Astrocyte (in vitro differentiated cells and primary cell): ENCODE data around the gene POLR3C. TPM values are rescaled to one million over a fixed set of nuclear protein-coding genes. Genes with fewer than 3 reads are reported as not detected.

Experiments
- DNase-seq: peaks from one replicate; pipeline ENCODE4 v3.0.0-alpha.2; 2010; ENCODE audit warnings: low read depth
- FAIRE-seq: peaks from 2 replicates; lab custom pipeline; 2011; peaks lifted over from hg19 to GRCh38; lab: Jason Lieb, UNC
- H2AFZ ChIP-seq: 2 replicates; pipeline ENCODE4 v1.6.0; 2012; ENCODE audit warnings: low read depth, low read length, inconsistent platforms
- H3K27ac ChIP-seq: 2 replicates; pipeline ENCODE4 v1.5.1; 2011; ENCODE audit warnings: low read depth, low read length, inconsistent platforms
- H3K27me3 ChIP-seq: 2 replicates; pipeline ENCODE4 v1.6.0; 2011; ENCODE audit warnings: low read length, inconsistent platforms; ENCODE audit not compliant: insufficient read depth
- H3K36me3 ChIP-seq: 2 replicates; pipeline ENCODE4 v1.5.1; 2011; ENCODE audit warnings: low read length, inconsistent platforms; ENCODE audit not compliant: insufficient read depth
- H3K4me1 ChIP-seq: 2 replicates; pipeline ENCODE4 v1.5.1; 2011; ENCODE audit warnings: low read length, inconsistent platforms; ENCODE audit not compliant: insufficient read depth
- H3K4me2 ChIP-seq: 2 replicates; pipeline ENCODE4 v1.6.0; 2012; ENCODE audit warnings: low read length, inconsistent platforms
- H3K4me3 ChIP-seq: 2 replicates; pipeline ENCODE4 v1.5.1; 2011; ENCODE audit warnings: low read depth, mild to moderate bottlenecking, low read length, inconsistent platforms; ENCODE audit not compliant: insufficient read depth
- H3K79me2 ChIP-seq: 2 replicates; pipeline ENCODE4 v1.6.0; 2012; ENCODE audit warnings: mild to moderate bottlenecking, low read length, inconsistent platforms; ENCODE audit not compliant: insufficient read depth
- H3K9ac ChIP-seq: 2 replicates; pipeline ENCODE4 v1.6.0; 2012; ENCODE audit warnings: mild to moderate bottlenecking, low read length, inconsistent platforms
- H3K9me3 ChIP-seq: 2 replicates; pipeline ENCODE4 v1.5.1; 2012; ENCODE audit warnings: low read depth, mild to moderate bottlenecking, low read length, inconsistent platforms; ENCODE audit not compliant: insufficient read depth
- H4K20me1 ChIP-seq: 2 replicates; pipeline ENCODE4 v1.6.0; 2012; ENCODE audit warnings: low read length, inconsistent platforms; ENCODE audit not compliant: insufficient read depth
- H3K27ac Mint-ChIP-seq: one replicate; pipeline ENCODE4 v1.8.0; 2021; ENCODE audit warnings: mild to moderate bottlenecking, mixed read lengths; ENCODE audit not compliant: unreplicated experiment
- H3K27me3 Mint-ChIP-seq: one replicate; pipeline ENCODE4 v1.8.0; 2021; ENCODE audit warnings: low read depth, mixed read lengths; ENCODE audit not compliant: unreplicated experiment
- H3K36me3 Mint-ChIP-seq: one replicate; pipeline ENCODE4 v1.8.0; 2021; ENCODE audit warnings: low read depth, mixed read lengths; ENCODE audit not compliant: unreplicated experiment
- H3K4me1 Mint-ChIP-seq: one replicate; pipeline ENCODE4 v1.8.0; 2021; ENCODE audit warnings: low read depth, mixed read lengths; ENCODE audit not compliant: unreplicated experiment
- H3K4me3 Mint-ChIP-seq: one replicate; pipeline ENCODE4 v1.8.0; 2021; ENCODE audit warnings: mild to moderate bottlenecking, moderate library complexity, mixed read lengths; ENCODE audit not compliant: unreplicated experiment
- H3K9me3 Mint-ChIP-seq: one replicate; pipeline ENCODE4 v1.8.0; 2021; ENCODE audit warnings: mild to moderate bottlenecking, mixed read lengths; ENCODE audit not compliant: unreplicated experiment
- EZH2 ChIP-seq: IDR thresholded peaks from 2 replicates; pipeline ENCODE4 v1.6.1; 2012; ENCODE audit warnings: mild to moderate bottlenecking, low read length, inconsistent platforms; ENCODE audit not compliant: insufficient read depth
- total RNA-seq: library from RNA; stranded (reverse); gene quantifications from 2 replicates; pipeline ENCODE4 v1.2.1, GENCODE V29; 2021
- TF ChIP-seq, protein P1 (sequence below): IDR thresholded peaks from 2 replicates; pipeline ENCODE4 v1.5.1; 2011; ENCODE audit warnings: low read depth, mild to moderate bottlenecking, inconsistent platforms, low read length, moderate library complexity; ENCODE audit not compliant: insufficient read depth

The POLR3C gene
- total RNA-seq, 1 donor from 2014 or later: 43.3 TPM

DNA sequence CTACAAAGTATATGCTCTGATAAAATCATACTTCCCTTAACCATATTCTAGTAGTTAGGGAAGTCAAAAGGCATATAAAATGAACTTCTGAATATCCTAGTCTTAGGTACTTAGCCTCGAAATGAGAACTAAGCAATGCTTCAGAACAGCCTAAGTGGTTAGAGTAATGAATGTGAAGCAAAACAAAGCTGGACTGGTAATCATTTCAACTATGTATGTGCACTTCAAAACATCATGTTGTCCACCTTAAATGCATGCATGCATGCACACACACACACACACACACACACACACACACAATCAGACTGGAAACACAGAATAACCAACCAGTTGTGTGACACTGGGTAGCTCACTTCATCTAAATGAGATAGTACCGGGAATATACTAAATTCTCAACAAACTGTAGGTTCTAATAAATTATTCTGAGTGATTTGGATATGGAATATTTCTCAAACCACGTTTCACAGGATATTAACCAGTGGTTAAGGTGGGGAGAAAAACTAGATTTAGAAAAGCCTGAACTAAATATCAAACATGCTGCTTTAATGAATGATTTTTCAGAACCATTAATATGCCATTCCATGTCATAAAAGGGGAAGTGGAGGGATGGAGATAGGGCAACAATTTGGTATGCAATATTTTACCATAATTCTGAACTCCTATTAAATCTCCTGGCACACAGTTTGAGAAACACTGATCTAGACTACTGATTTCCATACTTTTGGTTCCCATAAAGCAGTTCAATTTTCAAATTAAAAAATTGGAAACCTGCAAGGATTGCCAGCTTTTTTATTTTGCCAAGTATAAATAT is 19.6 kb upstream of the POLR3C start:
- Mint-ChIP-seq H3K9me3 (no peaks in the 10 kb centered on the region), H3K4me1 (peaks cover 29% of the 10 kb centered on the region), H3K27ac (no peak overlapping the region), H3K27me3 (no peaks in the 10 kb centered on the region), H3K4me3 (no peak overlapping the region), H3K36me3 (peaks cover 4% of the 10 kb centered on the region)
- Histone ChIP-seq H3K79me2 (peaks cover 97% of the 10 kb centered on the region), H3K36me3 (no peaks in the 10 kb centered on the region), H3K4me3 (no peak overlapping the region), H3K4me2 (no peak overlapping the region), H3K27ac (no peak overlapping the region), H3K9me3 (no peaks in the 10 kb centered on the region), H3K4me1 (peaks cover 8% of the 10 kb centered on the region), H3K27me3 (no peaks in the 10 kb centered on the region), H3K9ac (no peak overlapping the region), H4K20me1 (peaks cover 79% of the 10 kb centered on the region), H2AFZ (no peak overlapping the region)
- TF ChIP-seq, protein P1, sequence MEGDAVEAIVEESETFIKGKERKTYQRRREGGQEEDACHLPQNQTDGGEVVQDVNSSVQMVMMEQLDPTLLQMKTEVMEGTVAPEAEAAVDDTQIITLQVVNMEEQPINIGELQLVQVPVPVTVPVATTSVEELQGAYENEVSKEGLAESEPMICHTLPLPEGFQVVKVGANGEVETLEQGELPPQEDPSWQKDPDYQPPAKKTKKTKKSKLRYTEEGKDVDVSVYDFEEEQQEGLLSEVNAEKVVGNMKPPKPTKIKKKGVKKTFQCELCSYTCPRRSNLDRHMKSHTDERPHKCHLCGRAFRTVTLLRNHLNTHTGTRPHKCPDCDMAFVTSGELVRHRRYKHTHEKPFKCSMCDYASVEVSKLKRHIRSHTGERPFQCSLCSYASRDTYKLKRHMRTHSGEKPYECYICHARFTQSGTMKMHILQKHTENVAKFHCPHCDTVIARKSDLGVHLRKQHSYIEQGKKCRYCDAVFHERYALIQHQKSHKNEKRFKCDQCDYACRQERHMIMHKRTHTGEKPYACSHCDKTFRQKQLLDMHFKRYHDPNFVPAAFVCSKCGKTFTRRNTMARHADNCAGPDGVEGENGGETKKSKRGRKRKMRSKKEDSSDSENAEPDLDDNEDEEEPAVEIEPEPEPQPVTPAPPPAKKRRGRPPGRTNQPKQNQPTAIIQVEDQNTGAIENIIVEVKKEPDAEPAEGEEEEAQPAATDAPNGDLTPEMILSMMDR: no peak
- peak; percentile 32 for FAIRE-seq
- peak; percentile 41 for DNase-seq

DNA sequence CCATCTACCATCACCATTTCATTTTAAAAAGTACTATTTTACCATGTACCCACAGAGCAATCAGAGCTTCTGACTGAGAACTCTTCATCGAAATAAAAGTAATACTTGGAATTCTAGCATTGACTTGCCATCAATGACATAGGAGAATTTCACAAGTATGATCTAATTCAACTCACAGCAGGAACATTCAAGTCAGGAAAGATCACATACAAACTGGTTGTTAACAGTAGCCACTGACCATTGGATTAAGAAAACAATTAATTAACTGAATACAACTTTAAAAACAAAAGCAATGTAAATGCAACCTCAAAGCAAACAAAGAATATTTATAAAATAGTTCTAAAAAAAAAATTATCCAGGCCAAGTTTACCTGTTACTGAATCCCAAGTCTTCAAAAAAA is 18.9 kb upstream of the POLR3C start:
- H3K9ac ChIP-seq: no peak overlapping the region
- no peak overlapping the region for H3K4me2 ChIP-seq
- H3K9me3 ChIP-seq: no peaks in the 10 kb centered on the region
- no peak overlapping the region for H3K27ac Mint-ChIP-seq
- no peaks in the 10 kb centered on the region for H3K27me3 Mint-ChIP-seq
- H2AFZ ChIP-seq: no peak overlapping the region
- H3K79me2 ChIP-seq: peaks cover 91% of the 10 kb centered on the region
- H3K9me3 Mint-ChIP-seq: no peaks in the 10 kb centered on the region
- H3K36me3 Mint-ChIP-seq: peaks cover 1% of the 10 kb centered on the region
- H3K4me1 Mint-ChIP-seq: peaks cover 29% of the 10 kb centered on the region
- H4K20me1 ChIP-seq: peaks cover 73% of the 10 kb centered on the region
- DNase-seq (no peak), FAIRE-seq (no peak)
- H3K36me3 ChIP-seq: no peaks in the 10 kb centered on the region
- H3K27ac ChIP-seq: no peak overlapping the region
- no peaks in the 10 kb centered on the region for H3K27me3 ChIP-seq
- H3K4me1 ChIP-seq: peaks cover 8% of the 10 kb centered on the region
- no peak for TF ChIP-seq EZH2
- TF ChIP-seq, protein P1: no peak
- H3K4me3 ChIP-seq: no peak overlapping the region
- no peak overlapping the region for H3K4me3 Mint-ChIP-seq

DNA sequence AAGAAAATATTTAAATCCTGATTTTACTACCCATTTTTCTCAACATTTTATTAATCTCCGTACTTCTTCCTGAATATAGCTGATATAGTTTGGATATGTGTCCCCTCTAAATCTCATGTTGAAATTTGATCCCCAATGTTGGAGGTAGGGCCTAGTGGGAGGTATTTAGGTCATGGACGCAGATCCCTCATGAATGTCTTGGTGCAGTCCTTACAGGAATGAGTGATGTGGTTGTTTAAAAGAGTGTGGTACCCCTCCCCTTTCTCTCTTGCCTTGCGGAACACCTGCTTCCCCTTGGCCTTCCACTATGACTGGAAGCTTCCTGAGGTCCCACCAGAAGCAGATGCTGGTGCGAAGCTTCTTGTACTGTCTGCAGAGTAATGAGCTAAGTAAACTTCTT is 17.6 kb upstream of the POLR3C start:
- H3K9me3 ChIP-seq: no peaks in the 10 kb centered on the region
- peaks cover 60% of the 10 kb centered on the region for H4K20me1 ChIP-seq
- TF ChIP-seq, protein P1: no peak
- TF ChIP-seq EZH2: no peak
- DNase-seq (no peak), FAIRE-seq (no peak)
- peaks cover 8% of the 10 kb centered on the region for H3K4me1 ChIP-seq
- no peak overlapping the region for H2AFZ ChIP-seq
- H3K27ac ChIP-seq: no peak overlapping the region
- H3K4me2 ChIP-seq: no peak overlapping the region
- Mint-ChIP-seq H3K36me3 (no peaks in the 10 kb centered on the region), H3K9me3 (no peaks in the 10 kb centered on the region), H3K27ac (no peak overlapping the region), H3K4me3 (no peak overlapping the region), H3K27me3 (no peaks in the 10 kb centered on the region), H3K4me1 (peaks cover 29% of the 10 kb centered on the region)
- no peak overlapping the region for H3K4me3 ChIP-seq
- peaks cover 78% of the 10 kb centered on the region for H3K79me2 ChIP-seq
- no peak overlapping the region for H3K9ac ChIP-seq
- H3K27me3 ChIP-seq: no peaks in the 10 kb centered on the region
- no peaks in the 10 kb centered on the region for H3K36me3 ChIP-seq
